Esophagus squamous epithelium (tissue), 4 donors: ENCODE data around the gene ENOX2.

Source experiments
- POLR2A ChIP-seq, 4 donors: fragments of 450-650 bp; IDR thresholded peaks; one replicate each; pipeline ENCODE4 v1.6.1; 2017; ENCODE audit warnings: antibody characterized with exemption in 4 of 4, mild to moderate bottlenecking in 4 of 4, moderate library complexity in 3 of 4
- TF ChIP-seq, protein P1 (sequence below), 6 experiments: fragments of 450-650 bp in 4 of 6; fragments of 200-600 bp in 2 of 6; sonication (generic) in 2 of 6; IDR thresholded peaks; one replicate each; pipeline ENCODE4 v1.5.1; 2016 to 2019; ENCODE audit warnings: antibody characterized with exemption in 6 of 6, mild to moderate bottlenecking in 4 of 6, moderate library complexity in 4 of 6

DNA sequence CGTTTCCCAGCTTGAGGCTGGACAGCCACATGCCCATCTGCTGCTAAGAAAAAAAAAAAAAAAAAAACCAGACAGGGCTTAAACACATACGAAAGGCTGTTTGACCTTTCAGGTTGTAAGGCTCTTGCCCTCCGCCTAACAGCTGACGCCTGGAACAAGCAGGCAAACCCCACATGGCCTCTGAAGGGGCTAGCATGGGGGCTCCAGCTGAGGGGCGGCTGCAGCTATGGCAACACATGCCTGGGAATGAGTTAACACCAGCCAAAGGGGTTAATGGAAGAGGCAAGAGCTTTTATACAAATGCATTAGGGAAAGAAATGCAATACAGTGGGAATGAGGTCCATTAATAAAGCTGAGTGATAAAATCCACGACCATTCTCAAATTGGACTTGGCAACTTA, 183.6 kb downstream of the ENOX2 start:
- TF ChIP-seq, protein P1, sequence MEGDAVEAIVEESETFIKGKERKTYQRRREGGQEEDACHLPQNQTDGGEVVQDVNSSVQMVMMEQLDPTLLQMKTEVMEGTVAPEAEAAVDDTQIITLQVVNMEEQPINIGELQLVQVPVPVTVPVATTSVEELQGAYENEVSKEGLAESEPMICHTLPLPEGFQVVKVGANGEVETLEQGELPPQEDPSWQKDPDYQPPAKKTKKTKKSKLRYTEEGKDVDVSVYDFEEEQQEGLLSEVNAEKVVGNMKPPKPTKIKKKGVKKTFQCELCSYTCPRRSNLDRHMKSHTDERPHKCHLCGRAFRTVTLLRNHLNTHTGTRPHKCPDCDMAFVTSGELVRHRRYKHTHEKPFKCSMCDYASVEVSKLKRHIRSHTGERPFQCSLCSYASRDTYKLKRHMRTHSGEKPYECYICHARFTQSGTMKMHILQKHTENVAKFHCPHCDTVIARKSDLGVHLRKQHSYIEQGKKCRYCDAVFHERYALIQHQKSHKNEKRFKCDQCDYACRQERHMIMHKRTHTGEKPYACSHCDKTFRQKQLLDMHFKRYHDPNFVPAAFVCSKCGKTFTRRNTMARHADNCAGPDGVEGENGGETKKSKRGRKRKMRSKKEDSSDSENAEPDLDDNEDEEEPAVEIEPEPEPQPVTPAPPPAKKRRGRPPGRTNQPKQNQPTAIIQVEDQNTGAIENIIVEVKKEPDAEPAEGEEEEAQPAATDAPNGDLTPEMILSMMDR (IDR thresholded peaks at IDR 0.05), result no peak
- no peak for TF ChIP-seq POLR2A (IDR thresholded peaks at IDR 0.05)
